C4-2B (cell line): ENCODE measurements around the gene NCEH1.

Source experiments
- CTCF ChIP-seq: fragments of 450-650 bp; conservative IDR thresholded peaks from 2 replicates; pipeline ENCODE4 v1.5.1; 2017; ENCODE audit warnings: mild to moderate bottlenecking
- ZFX ChIP-seq: fragments of 450-650 bp; IDR thresholded peaks from 2 replicates; pipeline ENCODE4 v1.6.1; 2017

- peak; percentile 96 for TF ChIP-seq CTCF
- TF ChIP-seq ZFX: no peak
Measured at GRCh38 chr3:172750368-172751174, 39.7 kb upstream of the NCEH1 start, which contains the start of gene ECT2.
